Measurements from ENCODE around the gene ABCC12.
"Not testable (repeated sequence)": the region's sequence is repeated elsewhere in the genome, so short reads cannot be mapped to it uniquely, and the experiment has no call there.

- TF ChIP-seq CTCF (IDR thresholded peaks at IDR 0.05; ENCODE audit: low read depth, low read length, missing input control); ATF3 (IDR thresholded peaks at IDR 0.05); HNF4G (IDR thresholded peaks at IDR 0.05); SP1 (IDR thresholded peaks at IDR 0.05); MAX (IDR thresholded peaks at IDR 0.05): not testable (repeated sequence)
Observed at GRCh38 chr16:48166617-48167016, 10.8 kb upstream of the ABCC12 start.
